SK-MEL-5 (cell line): Measurements from ENCODE around the gene RPTN. TPM values are rescaled to one million over a fixed set of nuclear protein-coding genes. Genes with fewer than 3 reads are reported as not detected.
"Not testable (repeated sequence)": the region's sequence is repeated elsewhere in the genome, so short reads cannot be mapped to it uniquely, and the experiment has no call there.

Experiments used
- DNase-seq: peaks from one replicate; pipeline ENCODE4 v3.0.0-alpha.2; 2016; ENCODE audit warnings: low read depth, low spot score
- in situ Hi-C: cut with HindIII; loops from 2 replicates; pipeline ENCODE4 v1.10.0; 2016; ENCODE audit warnings: low sequenced_read_pairs, high pct_unique_total_duplicates, low pct_unique_long_range_greater_than_20kb
- total RNA-seq: library from RNA; depleted of rRNA; stranded (reverse); fragments of >200 nt; shearing (Covaris generic); gene quantifications from 2 replicates; pipeline ENCODE4 v1.2.3, GENCODE V29; 2014

Gene RPTN
- total RNA-seq, 1 experiment from 2014 or later: not detected

DNA sequence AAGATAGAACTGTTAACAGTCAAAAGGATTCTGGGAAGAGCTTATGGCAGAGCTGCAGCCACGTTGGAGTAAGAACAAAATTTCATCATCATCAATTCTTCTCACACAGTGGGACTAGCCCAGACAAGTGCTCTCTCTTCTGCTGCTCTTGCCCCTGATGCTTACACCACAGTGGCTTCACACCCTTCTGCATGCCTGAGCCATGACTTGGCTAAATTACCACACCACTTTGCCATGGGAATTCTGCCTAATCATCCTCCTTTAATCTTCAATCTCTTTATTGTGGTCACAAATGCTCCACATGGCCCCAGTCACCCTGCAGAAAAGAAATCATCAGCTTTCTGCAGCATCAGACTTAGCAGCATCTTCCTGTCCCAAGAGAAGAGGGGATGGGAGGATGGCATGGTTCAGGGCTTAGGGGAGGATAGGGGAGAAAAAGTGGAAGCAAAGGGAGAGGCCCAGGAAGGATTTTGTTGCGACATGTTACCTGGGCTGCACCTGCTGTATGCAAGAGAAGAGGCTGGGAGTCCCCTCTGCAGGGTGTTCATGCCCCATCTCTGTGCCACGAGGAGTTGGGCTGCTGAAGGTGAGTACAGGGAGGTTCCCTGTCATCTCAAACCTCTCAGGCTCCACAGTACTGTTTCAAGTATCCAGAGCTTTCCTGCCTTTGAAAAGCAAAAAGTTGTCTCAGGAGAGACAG lies 9.0 kb upstream of the RPTN start:
- in situ Hi-C loops: no loop called here
- no peak for DNase-seq

DNA sequence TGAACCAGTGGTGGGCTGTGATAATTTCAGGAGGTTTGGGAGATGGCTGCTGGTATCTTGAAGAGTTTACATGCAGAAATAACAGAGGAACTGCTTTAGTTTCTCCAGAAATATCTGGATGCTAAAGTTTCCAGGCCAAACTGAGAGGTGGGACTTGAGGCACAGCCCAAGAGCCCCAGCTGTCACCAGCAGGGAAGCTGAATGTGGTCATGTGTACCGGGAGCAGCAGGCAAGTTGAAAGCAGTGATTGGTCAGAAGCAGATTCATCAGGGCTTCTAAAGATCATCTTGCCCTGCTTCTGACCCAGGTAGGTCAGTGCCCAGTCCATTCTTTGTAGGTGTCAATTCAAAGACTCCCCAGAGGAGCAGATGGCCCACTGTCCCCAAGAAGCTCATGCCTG lies 7.9 kb upstream of the RPTN start:
- in situ Hi-C loops: no loop called here
- DNase-seq: no peak

DNA sequence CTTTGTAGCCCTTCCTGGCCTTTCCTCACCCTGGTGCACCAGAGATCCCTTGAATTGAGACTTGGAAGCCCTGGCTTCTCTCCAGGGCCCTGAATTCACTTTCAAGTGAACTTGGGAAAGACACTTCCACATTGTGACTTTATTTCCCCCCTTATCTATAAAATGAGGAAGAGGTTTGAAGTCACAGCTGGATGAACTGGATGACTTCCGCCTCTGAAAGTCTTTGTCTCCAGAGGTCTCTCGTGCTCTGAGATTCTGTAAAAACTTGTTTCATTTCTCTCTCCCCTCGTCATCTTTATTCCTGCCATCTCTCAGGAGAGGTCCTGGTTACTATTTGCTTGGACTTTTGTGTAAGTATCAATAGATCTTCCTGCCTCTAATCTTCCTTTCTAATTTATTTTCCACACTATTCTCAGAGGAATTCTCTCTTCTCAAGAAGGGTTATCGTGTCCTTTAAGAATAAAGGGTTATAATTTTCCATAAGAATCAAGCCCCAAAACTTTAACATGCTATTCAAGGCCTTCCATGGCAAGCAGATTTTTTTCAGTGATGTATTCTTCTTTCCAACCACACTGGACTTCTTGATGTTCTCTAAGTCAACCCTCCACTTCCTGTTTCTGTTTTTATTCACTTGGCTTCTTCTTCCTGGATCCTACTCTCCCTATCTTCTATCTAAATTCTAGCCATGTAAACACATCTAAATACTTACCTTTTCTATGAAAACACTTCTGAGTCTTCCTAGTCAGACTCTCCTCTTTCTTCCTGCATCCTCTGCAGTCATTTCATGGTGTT lies 6.5 kb upstream of the RPTN start:
- in situ Hi-C loops: no loop called here
- no peak for DNase-seq

DNA sequence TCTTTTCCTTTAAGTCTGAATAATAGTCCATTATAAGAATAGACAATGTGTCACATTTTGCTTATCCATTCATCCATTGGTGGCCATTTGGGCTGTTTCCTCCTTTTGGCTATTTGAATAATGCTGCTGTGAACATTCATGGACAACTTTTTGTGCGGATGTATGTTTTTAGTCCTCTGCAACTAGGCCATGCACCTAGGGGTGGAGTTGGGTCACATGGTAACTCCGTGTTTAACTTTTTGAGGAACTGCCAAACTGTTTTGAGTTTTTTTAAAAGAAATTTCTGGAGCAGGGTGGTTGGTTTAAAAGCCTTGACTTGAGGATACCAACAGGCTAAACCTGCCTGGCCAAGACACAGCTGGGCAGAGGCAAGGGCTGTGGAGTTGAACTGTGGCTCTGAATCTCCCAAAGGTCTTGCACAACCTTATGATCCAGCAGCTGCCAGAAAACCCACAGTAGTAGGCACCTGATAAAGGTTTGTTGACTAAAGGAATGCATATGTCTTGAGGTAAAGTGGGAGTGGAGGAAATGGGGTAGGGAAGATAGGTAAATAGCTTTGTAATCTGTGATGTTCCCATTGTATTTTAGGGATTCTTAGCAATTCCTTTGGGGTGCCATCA lies 5.6 kb upstream of the RPTN start:
- DNase-seq: no peak
- in situ Hi-C loops: no loop called here

DNA sequence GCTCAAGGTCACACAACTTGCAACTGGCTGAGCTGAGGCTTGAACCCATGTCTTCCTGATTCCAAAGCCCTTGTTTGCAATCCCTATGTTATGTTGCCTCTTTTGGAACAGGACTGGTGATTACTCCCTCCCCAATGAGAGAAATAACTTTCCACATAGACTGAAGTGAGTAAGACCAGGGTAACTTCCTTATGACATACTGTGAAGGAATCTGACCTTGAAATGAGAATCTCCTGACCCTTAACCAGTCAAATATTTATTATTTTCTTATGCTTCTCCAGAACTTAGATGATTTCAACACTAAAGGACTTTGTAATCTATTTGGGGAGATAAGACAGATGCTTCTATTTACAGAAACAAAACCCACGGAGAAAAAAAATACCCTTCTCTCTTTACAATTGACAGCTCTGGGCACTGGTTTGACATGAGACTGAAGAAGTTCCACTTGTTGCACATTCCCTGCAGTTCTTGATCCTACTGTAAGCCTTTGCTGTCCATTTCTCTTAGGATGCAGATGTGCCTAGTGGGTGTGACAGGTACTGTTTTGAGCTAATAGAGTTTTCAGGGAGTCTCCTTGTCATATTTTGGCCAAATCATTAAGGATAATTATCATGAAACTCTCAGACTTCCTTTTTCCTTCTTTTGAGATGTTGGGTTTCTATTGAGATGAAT lies 3.9 kb upstream of the RPTN start:
- no peak for DNase-seq
- in situ Hi-C loops: no loop called here

DNA sequence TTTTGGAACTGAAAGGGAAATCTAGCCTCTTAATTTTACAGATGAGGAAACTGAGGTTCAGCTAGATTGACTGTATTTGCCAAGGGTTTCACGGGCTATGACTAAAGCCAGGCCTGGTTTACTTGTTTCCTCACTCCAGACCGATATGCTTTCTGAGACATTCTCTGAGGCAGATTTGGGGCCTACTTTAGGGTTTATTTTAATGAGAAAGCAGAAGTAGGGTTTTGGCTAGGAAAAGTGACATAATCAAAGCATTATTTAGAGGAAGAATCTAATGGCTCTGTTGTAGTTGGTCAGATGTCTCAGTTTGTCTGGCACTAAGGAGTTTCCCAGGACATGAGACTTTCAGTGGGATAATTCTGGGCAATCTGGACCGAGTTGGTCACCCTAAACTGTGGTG lies 1.5 kb upstream of the RPTN start:
- in situ Hi-C loops: no loop called here
- DNase-seq: no peak

DNA sequence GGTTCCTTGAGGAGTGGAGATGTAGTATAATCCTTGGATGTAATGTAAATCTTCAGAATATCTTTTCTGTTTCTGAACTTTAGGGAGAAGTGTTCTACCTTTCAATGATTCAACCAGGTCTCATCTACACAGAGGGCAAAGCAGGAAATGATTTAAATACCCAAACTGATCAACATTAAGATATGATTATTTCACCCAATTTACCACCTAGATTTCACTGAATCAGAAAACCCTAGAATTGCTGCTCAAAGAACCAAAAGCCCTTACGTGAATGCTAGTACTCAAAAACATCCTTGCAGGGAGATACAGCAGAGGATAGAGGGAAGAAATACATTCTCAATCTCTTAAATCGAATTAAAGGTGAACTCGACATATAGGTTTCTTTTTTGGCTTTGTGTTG lies 5.0 kb downstream of the RPTN start:
- in situ Hi-C loops: no loop called here
- no peak for DNase-seq

DNA sequence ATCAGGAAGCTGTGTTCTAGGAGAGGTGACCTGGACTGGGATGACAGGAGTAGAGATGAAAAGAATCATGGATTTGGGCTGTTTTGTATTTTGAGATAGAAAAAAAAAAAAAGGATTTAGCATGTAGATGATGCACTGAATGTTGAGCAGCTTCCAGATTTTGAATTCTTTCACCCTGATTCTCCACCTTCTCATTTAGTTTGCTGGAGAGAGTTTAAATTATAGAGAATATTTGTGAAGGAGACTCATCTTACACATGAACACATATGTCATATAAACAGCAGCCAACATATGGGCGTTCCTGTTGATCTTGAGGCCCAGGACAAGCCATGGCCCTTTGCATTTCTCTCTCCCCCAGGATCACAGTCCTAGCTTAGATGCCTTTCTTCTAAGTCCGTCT lies 7.4 kb downstream of the RPTN start:
- in situ Hi-C loops: no loop called here
- no peak for DNase-seq

DNA sequence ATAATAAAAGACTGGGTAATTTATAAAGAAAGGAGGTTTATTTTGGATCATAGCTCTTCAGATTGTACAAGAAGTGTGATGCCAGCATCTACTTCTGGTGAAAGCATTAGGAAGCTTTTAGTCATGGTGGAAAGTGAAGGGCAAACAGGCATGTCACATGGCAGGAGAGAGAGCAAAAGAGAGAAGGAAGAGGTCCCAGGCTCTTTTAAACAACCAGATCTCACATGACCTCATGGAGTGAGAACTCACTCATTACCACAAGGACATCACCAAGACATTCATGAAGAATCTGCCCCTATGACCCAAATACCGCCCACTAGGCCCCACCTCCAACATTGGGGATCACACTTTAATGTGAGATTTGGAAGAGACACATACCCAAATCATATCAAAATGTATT lies 10.0 kb downstream of the RPTN start:
- in situ Hi-C loops: no loop called here
- DNase-seq: no peak

DNA sequence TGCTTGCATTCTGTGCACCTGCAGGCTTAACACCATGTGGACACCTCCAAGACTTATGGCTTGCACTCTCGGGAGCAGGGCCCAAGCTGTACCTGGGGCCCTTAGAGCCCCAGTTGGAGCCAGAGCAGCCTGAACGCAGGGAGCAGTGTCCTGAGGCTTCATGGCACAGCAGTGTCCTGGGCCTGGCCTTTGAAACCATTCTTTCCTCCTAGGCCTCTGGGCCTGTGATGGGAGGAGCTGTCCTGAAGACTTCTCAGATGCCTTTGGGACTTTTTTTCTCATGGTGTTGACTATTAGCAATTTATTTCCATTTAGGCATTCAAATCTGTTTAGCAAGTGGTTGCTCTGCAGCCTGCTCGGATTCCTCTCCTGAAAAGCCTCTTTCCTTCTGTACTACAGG lies 11.0 kb downstream of the RPTN start:
- in situ Hi-C loops: no loop called here
- no peak for DNase-seq

DNA sequence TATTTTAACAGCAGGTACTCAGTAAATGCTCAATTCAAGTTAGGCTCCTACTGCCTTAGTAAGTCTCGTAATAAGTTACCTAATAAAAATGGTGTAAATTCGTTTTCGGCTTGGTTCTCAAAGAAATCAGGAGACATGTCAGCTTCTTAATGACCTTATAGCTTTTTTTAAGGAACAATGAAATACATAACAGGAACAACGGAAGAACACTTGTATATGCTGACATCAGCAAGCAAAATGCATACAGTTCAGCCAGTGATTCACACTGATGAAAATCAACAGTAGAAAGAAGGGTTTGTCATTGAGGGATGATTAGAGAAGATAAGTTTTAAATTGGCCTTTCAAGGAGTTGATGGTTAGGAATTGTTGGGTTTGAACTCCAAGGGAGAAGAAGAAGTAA lies 13.3 kb downstream of the RPTN start:
- DNase-seq: no peak
- in situ Hi-C loops: no loop called here

DNA sequence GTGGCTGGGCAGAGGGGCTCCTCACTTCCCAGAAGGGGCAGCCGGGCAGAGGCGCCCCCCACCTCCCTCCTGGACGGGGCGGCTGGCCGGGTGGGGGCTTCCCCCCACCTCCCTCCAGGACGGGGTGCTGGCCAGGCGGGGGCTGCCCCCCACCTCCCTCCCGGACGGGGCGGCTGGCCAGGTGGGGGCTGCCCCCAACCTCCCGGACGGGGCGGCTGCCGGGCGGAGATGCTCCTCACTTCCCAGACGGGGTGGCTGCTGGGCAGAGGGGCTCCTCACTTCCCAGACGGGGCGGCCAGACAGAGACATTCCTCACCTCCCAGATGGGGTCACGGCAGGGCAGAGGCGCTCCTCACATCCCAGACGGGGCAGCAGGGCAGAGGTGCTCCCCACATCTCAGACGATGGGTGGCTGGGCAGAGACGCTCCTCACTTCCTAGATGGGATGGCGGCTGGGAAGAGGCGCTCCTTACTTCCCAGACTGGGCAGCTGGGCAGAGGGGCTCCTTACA lies 14.3 kb downstream of the RPTN start:
- in situ Hi-C loops, DNase-seq: not testable (repeated sequence)

DNA sequence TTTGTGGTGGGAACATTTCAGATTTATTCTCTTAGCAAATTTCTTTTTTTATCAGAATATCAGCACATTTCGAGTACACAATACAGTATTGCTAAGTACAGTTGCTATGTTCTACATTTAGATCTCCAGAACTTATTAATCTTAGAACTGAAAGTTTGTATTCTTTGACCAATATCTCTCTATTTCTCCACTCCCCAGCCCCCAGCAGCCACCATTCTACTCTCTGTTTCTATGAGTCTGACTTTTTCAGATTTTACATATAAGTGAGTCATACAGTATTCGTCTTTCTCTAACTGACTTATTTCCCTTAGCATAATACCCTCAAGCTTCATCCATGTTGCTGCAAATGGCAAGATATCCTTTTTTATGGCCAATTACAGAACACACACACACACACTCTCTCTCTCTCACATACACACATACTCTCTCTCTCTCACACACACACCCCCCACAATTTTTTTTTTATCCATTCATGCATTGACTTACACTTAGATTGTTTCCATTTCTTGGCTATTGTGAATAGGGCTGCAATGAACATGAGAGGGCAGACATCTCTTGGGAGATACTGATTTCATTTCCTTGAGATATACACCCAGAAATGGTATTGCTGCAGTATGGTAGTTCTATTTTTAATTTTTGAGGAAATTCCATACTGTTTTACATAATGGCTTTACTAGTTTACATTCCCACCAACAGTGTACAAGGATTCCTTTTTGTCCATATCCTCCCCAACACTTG lies 15.7 kb downstream of the RPTN start:
- in situ Hi-C loops: no loop called here

DNA sequence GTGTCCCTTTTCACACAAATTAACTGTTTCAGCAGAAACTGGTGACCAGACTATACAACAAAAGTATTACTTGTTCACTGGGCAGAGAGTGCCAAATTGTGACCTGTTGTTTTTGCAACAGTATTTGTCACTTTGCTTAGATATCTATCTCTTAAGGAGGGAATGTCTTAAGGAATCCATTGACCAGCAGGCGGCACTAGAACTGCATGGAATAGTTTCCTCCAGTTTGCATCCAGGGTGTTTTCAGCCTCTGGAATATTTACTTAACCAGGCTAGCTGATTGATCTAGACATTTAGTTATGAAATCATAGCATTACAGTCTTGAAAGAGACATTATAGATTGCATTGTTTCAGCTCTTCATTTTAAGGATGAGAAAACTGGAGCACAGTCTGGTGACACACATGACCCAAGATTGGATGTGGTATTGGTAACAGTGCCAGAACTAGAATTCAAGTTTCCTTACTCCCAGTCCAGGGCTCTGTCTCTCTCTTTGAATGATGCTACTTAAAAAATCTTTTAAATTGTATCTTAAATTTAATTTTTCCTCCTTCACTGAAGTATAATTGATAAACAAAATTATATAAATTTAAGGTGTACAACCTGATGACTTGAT lies 16.9 kb downstream of the RPTN start:
- peak; percentile 87 for DNase-seq
- in situ Hi-C loops: no loop called here

More for the DNA sequence above, 15.7 kb downstream of the RPTN start:
- no peak for DNase-seq

DNA sequence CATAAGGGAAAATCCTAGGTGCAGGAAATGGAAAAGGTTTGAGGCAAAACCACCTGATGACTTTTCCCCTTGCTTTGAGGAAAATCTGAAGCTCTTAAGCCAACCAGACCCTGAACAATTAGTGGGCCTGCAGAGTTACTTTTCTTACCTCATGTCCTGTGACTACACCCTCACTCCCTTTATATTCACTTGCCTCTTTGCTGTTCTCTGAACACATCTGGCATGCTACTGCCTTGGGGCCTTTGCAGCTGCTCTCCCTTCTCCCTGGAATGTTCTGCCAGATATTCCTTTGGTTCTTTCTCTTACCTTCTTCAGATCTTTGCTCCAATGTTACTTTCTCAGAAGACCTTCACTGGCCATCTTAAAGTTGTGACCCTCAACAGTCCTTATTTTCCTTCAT lies 21.8 kb downstream of the RPTN start:
- in situ Hi-C loops: no loop called here
- no peak for DNase-seq

DNA sequence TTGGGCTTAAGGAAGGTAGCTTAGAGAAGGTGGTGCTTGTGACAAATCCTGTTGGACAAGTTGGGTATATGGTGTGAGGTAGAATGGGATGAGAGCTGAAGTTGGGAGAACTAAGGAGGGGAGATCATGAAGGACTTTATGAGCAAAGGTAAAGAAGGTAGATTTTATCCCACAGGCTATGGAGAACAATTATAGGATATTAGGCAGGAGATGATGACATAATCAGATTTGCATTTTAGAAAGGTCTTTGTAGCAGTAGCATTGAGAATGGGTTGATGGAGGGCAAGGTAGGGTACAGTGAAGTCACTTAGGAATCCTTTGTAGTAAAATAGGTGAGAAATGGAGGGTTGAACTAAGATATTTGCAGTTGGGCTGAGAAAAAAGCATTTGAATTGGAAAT lies 28.8 kb downstream of the RPTN start:
- in situ Hi-C loops: no loop called here
- DNase-seq: no peak

DNA sequence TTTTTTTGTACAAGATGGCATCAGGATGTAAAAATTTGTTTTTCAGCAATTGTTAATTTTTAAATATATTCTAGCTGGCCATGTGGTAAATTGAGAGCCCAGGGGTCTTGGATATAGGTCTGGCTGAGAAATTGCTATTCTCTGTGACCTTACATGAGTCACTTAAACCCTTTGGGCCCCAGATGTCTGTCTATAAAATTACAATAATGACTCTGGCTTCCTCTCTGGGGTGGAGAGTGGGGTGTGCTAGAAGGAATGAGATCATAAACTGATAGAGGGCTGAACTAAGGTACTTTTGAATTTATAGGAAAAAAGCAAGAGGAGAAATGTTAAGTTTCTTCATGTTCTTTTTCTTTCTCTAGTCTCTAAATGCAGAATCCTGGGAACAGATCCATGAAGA lies 31.4 kb downstream of the RPTN start:
- no peak for DNase-seq
- in situ Hi-C loops: no loop called here
